ENCODE measurements around the gene SKIDA1. TPM values are rescaled to one million over a fixed set of nuclear protein-coding genes. Genes with fewer than 3 reads are reported as not detected.

SKIDA1 gene
- total and polyA plus RNA-seq, 4 donors = 0.15 to 1.4 (median 0.99) TPM

DNA sequence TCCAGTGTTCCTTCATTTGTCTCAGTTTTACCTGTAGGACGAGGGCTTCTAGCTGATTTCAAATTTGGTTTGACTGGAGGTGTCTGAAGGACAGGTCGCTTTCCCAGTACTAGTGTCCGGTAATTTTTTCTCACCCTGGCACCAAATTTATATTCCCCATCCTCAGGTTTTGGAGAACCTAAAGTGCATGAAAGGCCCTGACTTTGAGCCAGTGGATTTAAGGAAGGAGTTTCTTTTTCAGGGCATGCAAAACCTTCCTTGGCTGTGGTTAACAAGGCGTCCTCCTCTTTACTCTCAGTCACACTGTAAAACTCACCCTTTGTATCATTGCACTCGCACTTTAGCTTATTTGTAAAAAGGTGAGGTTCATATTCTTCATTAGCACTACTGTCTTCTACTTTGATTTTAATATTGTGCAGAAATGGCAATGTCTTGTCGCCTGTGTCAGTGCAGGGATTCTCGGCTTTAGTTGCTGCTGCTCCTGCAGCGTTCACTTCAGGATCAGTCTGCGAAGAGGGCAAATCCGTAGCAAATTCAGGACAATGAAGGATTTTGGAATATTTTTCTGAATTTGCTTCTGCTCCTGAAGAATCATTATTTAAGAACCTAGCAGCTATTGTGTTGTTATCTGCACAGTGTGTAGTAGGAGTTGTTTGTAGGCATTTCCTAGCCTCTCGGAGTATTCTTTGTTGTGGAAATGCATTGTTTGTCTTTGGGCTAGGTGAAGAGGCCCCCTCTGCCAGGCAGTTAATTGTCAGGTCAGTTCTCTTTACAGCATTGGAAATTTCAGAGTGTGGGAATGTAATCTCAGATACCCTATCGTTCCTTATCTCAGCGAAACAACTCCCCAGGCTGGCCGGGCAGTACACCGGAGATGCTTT is 9.9 kb downstream of the SKIDA1 start:
- DNase-seq (no peak), ATAC-seq (ENCODE audit: low FRiP score) (no peak)
- H3K9me3 ChIP-seq (ENCODE audit: control insufficient read depth, low read length) = no peaks in the 10 kb centered on the region
- intact Hi-C loops (cut with DNase I) = loop anchor here in 1 of 2 donors (2.0 kb wide), 1 partner anchor 19 kb away; no protein-coding TSS in a partner anchor
- peaks cover 0 to 8% of the 10 kb centered on the region in 2 donors for H3K4me1 ChIP-seq (ENCODE audit: control insufficient read depth in 1 of 2, insufficient read depth in 2 of 2, low read length in 2 of 2)
- H3K4me3 ChIP-seq (ENCODE audit: low read length in 2 of 2) = peak overlapping the region; percentile 83 to 88
- WGBS, 2 donors = 62% methylated on average over 15 of the region's 15 CpGs
- no peak overlapping the region for H3K27ac ChIP-seq (ENCODE audit: low read depth in 1 of 2, low read length in 2 of 2)
- no peaks in the 10 kb centered on the region for H3K27me3 ChIP-seq (ENCODE audit: control insufficient read depth in 1 of 2, insufficient read depth in 2 of 2, low read length in 1 of 2)
- H3K36me3 ChIP-seq (ENCODE audit: control insufficient read depth in 1 of 2, insufficient read depth in 2 of 2, low read length in 1 of 2) = no peaks in the 10 kb centered on the region

DNA sequence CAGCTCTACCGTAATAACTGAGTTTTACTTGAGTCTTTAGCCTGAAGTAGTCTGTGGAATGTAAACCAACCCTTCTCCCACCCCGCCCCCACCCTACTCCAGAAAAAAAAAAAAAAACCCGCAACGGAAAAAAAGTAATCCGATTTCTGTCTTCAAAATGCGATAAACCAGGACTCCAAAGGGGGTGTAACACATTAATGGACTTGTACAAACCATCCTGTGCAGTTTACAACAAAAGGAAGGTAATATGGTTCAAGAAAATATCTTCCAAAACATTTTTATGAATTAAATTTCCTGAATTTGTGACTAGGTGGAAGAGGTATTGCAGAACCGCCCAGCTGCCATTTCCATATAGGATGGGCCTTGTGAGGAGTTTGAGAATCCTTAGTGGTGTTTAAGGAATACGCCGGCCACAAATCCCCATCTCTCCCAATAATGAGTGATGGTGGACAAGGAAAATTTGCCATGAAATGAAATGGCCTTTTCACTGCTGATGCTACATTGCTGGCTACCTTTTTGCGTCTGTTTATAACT is 10.6 kb downstream of the SKIDA1 start:
- no peak overlapping the region for H3K27ac ChIP-seq (ENCODE audit: low read depth in 1 of 2, low read length in 2 of 2)
- H3K4me1 ChIP-seq (ENCODE audit: control insufficient read depth in 1 of 2, insufficient read depth in 2 of 2, low read length in 2 of 2) = peaks cover 0 to 8% of the 10 kb centered on the region in 2 donors
- no peak for ATAC-seq (ENCODE audit: low FRiP score)
- DNase-seq = no peak
- H3K36me3 ChIP-seq (ENCODE audit: control insufficient read depth in 1 of 2, insufficient read depth in 2 of 2, low read length in 1 of 2) = no peaks in the 10 kb centered on the region
- WGBS, 2 donors = 80 to 84% methylated on average over 10 of the region's 10 CpGs
- no peaks in the 10 kb centered on the region for H3K27me3 ChIP-seq (ENCODE audit: control insufficient read depth in 1 of 2, insufficient read depth in 2 of 2, low read length in 1 of 2)
- H3K9me3 ChIP-seq (ENCODE audit: control insufficient read depth, low read length) = no peaks in the 10 kb centered on the region
- no peak overlapping the region for H3K4me3 ChIP-seq (ENCODE audit: low read length in 2 of 2)
- intact Hi-C loops (cut with DNase I) = no loop called here

DNA sequence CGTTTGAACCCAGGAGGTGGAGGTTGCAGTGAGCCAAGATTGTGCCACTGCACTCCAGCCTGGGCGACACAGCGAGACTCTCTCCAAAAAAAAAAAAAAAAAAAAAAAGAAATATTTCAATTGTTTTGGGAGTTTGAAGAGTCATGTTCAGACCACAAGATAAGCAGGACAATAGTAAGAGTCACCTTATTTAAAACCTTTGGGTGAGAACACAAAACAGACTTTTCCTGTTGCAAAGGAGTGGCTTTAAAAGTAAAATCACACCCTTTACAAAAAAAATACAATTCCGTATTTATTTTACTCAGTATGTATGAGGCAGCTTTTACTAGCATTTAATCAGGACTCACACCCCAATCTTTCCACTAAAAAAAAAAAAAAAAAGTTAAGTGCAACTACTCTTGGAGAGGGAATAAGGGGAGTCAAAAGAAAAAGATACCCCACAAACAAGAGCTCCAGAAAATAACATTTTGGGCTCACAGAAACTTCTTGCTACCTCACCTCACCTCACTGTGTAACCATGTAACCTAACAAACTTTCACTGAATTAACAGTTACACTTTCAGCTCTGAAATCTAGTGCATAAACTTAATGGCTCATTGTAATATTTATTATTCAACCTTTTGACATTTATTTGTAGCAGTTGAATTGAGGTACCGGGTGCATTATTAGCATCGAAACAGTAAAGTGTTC is 11.2 kb downstream of the SKIDA1 start:
- 85 to 90% methylated on average over 6 of the region's 6 CpGs for WGBS, 2 donors
- no peak overlapping the region for H3K4me3 ChIP-seq (ENCODE audit: low read length in 2 of 2)
- ATAC-seq (ENCODE audit: low FRiP score) = no peak

DNA sequence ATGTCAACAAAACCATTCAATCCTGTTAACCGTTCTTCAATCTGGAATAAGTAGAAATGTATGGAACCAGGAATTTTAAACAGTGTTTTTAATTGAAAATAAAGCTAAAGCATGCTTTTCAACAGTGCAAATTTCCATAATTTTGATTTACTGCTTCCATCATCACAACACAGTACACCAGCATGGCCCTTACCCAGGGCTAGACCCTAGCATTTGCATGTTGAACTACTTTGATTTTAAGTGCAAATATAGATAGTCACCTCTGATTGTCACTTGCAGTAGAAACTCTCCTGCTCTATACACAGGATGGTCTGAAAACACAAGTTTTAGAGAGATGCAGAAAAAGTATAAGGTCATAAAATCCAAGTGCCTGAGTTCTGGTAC is 12.1 kb downstream of the SKIDA1 start:
- H3K4me3 ChIP-seq (ENCODE audit: low read length in 2 of 2) = no peak overlapping the region
- no peaks in the 10 kb centered on the region for H3K36me3 ChIP-seq (ENCODE audit: control insufficient read depth in 1 of 2, insufficient read depth in 2 of 2, low read length in 1 of 2)
- H3K9me3 ChIP-seq (ENCODE audit: control insufficient read depth, low read length) = no peaks in the 10 kb centered on the region
- ATAC-seq (ENCODE audit: low FRiP score) (no peak), DNase-seq (no peak)
- no peak overlapping the region for H3K27ac ChIP-seq (ENCODE audit: low read depth in 1 of 2, low read length in 2 of 2)
- 93 to 96% methylated on average over 1 of the region's 1 CpG for WGBS, 2 donors
- no peaks in the 10 kb centered on the region for H3K27me3 ChIP-seq (ENCODE audit: control insufficient read depth in 1 of 2, insufficient read depth in 2 of 2, low read length in 1 of 2)
- H3K4me1 ChIP-seq (ENCODE audit: control insufficient read depth in 1 of 2, insufficient read depth in 2 of 2, low read length in 2 of 2) = peaks cover 0 to 4% of the 10 kb centered on the region in 2 donors
- intact Hi-C loops (cut with DNase I) = no loop called here

More for the DNA sequence above, 11.2 kb downstream of the SKIDA1 start:
- H3K4me1 ChIP-seq (ENCODE audit: control insufficient read depth in 1 of 2, insufficient read depth in 2 of 2, low read length in 2 of 2) = peaks cover 0 to 4% of the 10 kb centered on the region in 2 donors
- no peaks in the 10 kb centered on the region for H3K36me3 ChIP-seq (ENCODE audit: control insufficient read depth in 1 of 2, insufficient read depth in 2 of 2, low read length in 1 of 2)
- H3K27ac ChIP-seq (ENCODE audit: low read depth in 1 of 2, low read length in 2 of 2) = no peak overlapping the region
- H3K9me3 ChIP-seq (ENCODE audit: control insufficient read depth, low read length) = no peaks in the 10 kb centered on the region
- no peaks in the 10 kb centered on the region for H3K27me3 ChIP-seq (ENCODE audit: control insufficient read depth in 1 of 2, insufficient read depth in 2 of 2, low read length in 1 of 2)
- no peak for DNase-seq
- intact Hi-C loops (cut with DNase I) = no loop called here

DNA sequence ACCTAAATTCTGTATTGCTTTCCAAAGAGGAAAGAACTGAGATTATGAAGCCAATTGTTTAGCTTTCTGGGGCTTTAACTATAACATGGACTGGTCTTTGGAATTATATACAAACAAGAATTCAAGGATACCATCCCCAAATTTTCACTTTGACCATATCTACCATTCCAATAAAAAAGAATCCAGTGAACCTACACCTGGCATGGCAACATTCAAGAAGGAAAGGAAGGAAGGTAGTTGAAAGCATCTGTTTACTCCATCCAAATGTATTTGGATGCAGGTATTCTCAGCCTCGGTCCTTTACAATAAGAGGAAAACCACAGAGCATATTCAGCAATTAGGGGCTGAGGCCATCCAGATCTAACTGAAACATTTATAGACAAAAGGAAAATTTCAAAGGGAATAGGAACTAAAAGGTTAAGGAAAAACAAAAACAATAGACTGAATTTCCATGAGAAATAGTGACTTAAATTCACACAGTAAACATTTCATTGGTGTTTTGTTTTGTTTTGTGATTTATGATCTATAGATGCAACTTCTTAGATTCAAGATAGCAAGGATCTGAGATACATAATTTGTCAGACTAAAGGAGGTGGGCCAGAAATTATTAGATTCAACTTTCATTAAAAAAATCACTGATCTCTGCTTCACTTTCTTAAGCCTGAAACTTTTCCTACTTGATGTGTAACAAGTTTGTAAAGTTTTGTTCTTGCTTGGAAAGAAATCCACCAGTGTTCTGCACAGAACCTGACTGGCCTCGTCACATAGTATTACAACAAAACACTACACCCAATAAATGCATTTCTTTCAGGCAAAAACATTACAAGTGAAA is 12.7 kb downstream of the SKIDA1 start:
- WGBS, 2 donors = 92 to 96% methylated on average over 2 of the region's 2 CpGs
- Histone ChIP-seq H3K27ac (ENCODE audit: low read depth in 1 of 2, low read length in 2 of 2) (no peak overlapping the region), H3K27me3 (ENCODE audit: control insufficient read depth in 1 of 2, insufficient read depth in 2 of 2, low read length in 1 of 2) (no peaks in the 10 kb centered on the region), H3K4me1 (ENCODE audit: control insufficient read depth in 1 of 2, insufficient read depth in 2 of 2, low read length in 2 of 2) (peaks cover 0 to 4% of the 10 kb centered on the region in 2 donors), H3K9me3 (ENCODE audit: control insufficient read depth, low read length) (no peaks in the 10 kb centered on the region), H3K36me3 (ENCODE audit: control insufficient read depth in 1 of 2, insufficient read depth in 2 of 2, low read length in 1 of 2) (no peaks in the 10 kb centered on the region), H3K4me3 (ENCODE audit: low read length in 2 of 2) (no peak overlapping the region)
- intact Hi-C loops (cut with DNase I) = no loop called here
- ATAC-seq (ENCODE audit: low FRiP score) = no peak
- no peak for DNase-seq

DNA sequence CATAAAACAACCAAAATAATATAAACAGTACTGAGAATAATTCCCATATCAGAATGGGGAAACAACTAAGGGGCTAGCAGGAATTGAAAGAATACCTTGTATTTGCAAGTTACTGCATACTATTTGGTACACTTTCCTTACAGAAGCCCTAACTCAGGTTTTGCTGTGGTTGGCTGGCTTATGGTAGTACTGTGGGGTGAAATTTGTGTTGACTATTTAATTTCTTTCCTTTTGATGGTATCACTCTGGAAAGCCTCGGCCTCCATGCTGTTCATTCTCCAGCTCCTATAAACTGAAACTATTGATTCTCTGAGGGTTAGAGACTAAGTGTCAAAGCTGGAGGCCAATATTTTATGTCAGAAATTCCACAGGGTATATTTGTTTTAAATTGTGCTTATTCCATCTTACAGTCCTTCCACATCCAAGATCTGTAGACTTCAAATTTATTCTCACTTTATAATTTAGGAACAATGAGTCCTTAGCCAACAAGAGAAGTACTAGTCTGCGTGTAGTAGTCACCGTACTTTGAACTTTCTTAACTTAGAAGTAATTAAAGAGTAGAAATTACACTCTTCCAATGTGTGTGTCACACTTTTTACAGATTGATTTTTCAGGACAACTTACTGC is 13.4 kb downstream of the SKIDA1 start:
- Histone ChIP-seq H3K9me3 (ENCODE audit: control insufficient read depth, low read length) (no peaks in the 10 kb centered on the region), H3K27ac (ENCODE audit: low read depth in 1 of 2, low read length in 2 of 2) (no peak overlapping the region), H3K36me3 (ENCODE audit: control insufficient read depth in 1 of 2, insufficient read depth in 2 of 2, low read length in 1 of 2) (no peaks in the 10 kb centered on the region), H3K4me1 (ENCODE audit: control insufficient read depth in 1 of 2, insufficient read depth in 2 of 2, low read length in 2 of 2) (peaks cover 0 to 4% of the 10 kb centered on the region in 2 donors), H3K27me3 (ENCODE audit: control insufficient read depth in 1 of 2, insufficient read depth in 2 of 2, low read length in 1 of 2) (no peaks in the 10 kb centered on the region), H3K4me3 (ENCODE audit: low read length in 2 of 2) (no peak overlapping the region)
- DNase-seq (no peak), ATAC-seq (ENCODE audit: low FRiP score) (no peak)
- 94 to 99% methylated on average over 3 of the region's 3 CpGs for WGBS, 2 donors
- intact Hi-C loops (cut with DNase I) = no loop called here

DNA sequence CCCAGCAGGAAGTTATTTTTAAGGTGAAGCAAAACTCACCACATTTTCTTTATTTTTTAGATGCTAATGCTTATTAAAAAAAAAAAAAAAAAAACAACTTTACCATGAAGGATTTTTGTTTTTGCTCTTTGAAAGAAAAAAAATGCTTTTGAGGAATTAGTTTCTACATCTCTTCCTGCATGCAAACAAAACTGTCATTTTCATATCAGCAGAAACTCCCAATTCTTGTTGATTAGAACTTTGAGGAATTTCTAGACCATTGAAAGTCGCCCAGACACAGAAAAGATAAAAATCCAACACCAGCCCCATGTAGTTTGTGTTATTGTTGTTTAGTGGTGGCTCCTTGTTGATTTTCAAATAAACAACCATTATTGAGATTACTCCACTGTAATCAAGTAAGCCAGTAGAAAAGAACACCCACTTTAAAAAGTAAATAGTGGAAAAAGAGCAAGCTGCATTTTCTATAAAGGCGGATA is 14.3 kb downstream of the SKIDA1 start:
- no peak for DNase-seq
- no peak for ATAC-seq (ENCODE audit: low FRiP score)
- 94 to 96% methylated on average over 2 of the region's 2 CpGs for WGBS, 2 donors
- H3K36me3 ChIP-seq (ENCODE audit: control insufficient read depth in 1 of 2, insufficient read depth in 2 of 2, low read length in 1 of 2) = no peaks in the 10 kb centered on the region
- no peak overlapping the region for H3K4me3 ChIP-seq (ENCODE audit: low read length in 2 of 2)
- intact Hi-C loops (cut with DNase I) = no loop called here
- H3K27ac ChIP-seq (ENCODE audit: low read depth in 1 of 2, low read length in 2 of 2) = no peak overlapping the region
- H3K4me1 ChIP-seq (ENCODE audit: control insufficient read depth in 1 of 2, insufficient read depth in 2 of 2, low read length in 2 of 2) = peaks cover 0 to 4% of the 10 kb centered on the region in 2 donors
- no peaks in the 10 kb centered on the region for H3K9me3 ChIP-seq (ENCODE audit: control insufficient read depth, low read length)
- H3K27me3 ChIP-seq (ENCODE audit: control insufficient read depth in 1 of 2, insufficient read depth in 2 of 2, low read length in 1 of 2) = no peaks in the 10 kb centered on the region

All from aorta (tissue), 5 donors.